HepG2 (cell line): ENCODE data around the gene TLCD3B. TPM values are rescaled to one million over a fixed set of nuclear protein-coding genes. Genes with fewer than 3 reads are reported as not detected.

ENCODE experiments used
- ATAC-seq: fragments of 200-7000 bp; cut with Tn5 transposase; 3 replicates; pipeline ENCODE4 v1.9.1; 2020; ENCODE audit warnings: mild to moderate bottlenecking, moderate library complexity
- BruUV-seq: library from RNA; stranded (reverse); fragments of 400-500 nt; replicated peaks from 2 replicates; lab custom pipeline; 2021; lab: Mats Ljungman, UMichigan
- CTCF ChIA-PET: fragments of 300-600 bp; formaldehyde crosslinking; extraction: SDS; loops from one replicate; lab custom pipeline; 2021; ENCODE audit warnings: low total read pairs, inconsistent platforms, low intra/inter-chr PET ratio; lab: Yijun Ruan, JAX
- POLR2A ChIA-PET: fragments of 350-600 bp; sonication (Branson Sonifier 250); formaldehyde crosslinking; loops from one replicate; lab custom pipeline; 2020; ENCODE audit warnings: antibody characterized with exemption, inconsistent platforms; lab: Yijun Ruan, JAX
- DNase-seq: peaks from one replicate; pipeline ENCODE4 v3.0.0-alpha.2; 2015; ENCODE audit warnings: low spot score
- FAIRE-seq: peaks from 3 replicates; lab custom pipeline; 2011; peaks lifted over from hg19 to GRCh38; lab: Jason Lieb, UNC
- H2AFZ ChIP-seq: one replicate; pipeline ENCODE4 v1.6.1; 2011; ENCODE audit warnings: low read length, inconsistent platforms
- H3K27ac ChIP-seq: fragments of 300-600 bp; 3 replicates; pipeline ENCODE4 v1.8.0; 2011; ENCODE audit warnings: mixed run types, mild to moderate bottlenecking, mixed read lengths, low read length, inconsistent platforms; ENCODE audit not compliant: insufficient read depth; ENCODE audit errors: extremely low read length
- H3K27me3 ChIP-seq, 2 experiments: fragments of 200-600 bp in 1 of 2; 2 replicates in 1 of 2; 3 replicates in 1 of 2; pipeline versions ENCODE4 v1.6.0 to v1.8.0; 2011; ENCODE audit warnings: low read length in 2 of 2, mild to moderate bottlenecking in 2 of 2, moderate library complexity in 2 of 2, inconsistent platforms in 1 of 2; ENCODE audit not compliant: insufficient read depth in 2 of 2, control insufficient read depth in 1 of 2
- H3K36me3 ChIP-seq, 2 experiments: fragments of 200-600 bp in 1 of 2; replicated peaks in 1 of 2; 2 replicates in 1 of 2; 3 replicates in 1 of 2; pipeline versions ENCODE4 v1.5.1 to v1.8.0; 2011; ENCODE audit warnings: low read length in 2 of 2, inconsistent platforms in 1 of 2; ENCODE audit not compliant: insufficient read depth in 2 of 2, control insufficient read depth in 1 of 2
- H3K4me1 ChIP-seq: 2 replicates; pipeline ENCODE4 v1.5.1; 2012; ENCODE audit warnings: low read length, inconsistent platforms; ENCODE audit not compliant: insufficient read depth
- H3K4me2 ChIP-seq: 2 replicates; pipeline ENCODE4 v1.6.0; 2011; ENCODE audit warnings: low read depth, low read length, inconsistent platforms
- H3K4me3 ChIP-seq, 3 experiments: fragments of 200-600 bp in 1 of 3; sonication (generic), shearing (Covaris generic) in 1 of 3; replicated peaks in 1 of 3; 2 replicates each; pipeline ENCODE4 v1.5.1; 2011 to 2016; ENCODE audit warnings: low read length in 3 of 3, inconsistent platforms in 2 of 3, low read depth in 2 of 3, mild to moderate bottlenecking in 2 of 3, control low read depth in 1 of 3, mixed read lengths in 1 of 3; ENCODE audit not compliant: insufficient read depth in 1 of 3
- H3K79me2 ChIP-seq: one replicate; pipeline ENCODE4 v1.6.1; 2011; ENCODE audit warnings: low read length, inconsistent platforms; ENCODE audit not compliant: insufficient read depth
- H3K9ac ChIP-seq: 2 replicates; pipeline ENCODE4 v1.6.0; 2011; ENCODE audit warnings: mild to moderate bottlenecking, low read depth, low read length, inconsistent platforms; ENCODE audit not compliant: insufficient read depth
- H3K9me3 ChIP-seq: 2 replicates; pipeline ENCODE4 v1.5.1; 2012; ENCODE audit warnings: mild to moderate bottlenecking, low read length
- H4K20me1 ChIP-seq: 2 replicates; pipeline ENCODE4 v1.6.0; 2011; ENCODE audit warnings: inconsistent platforms, mild to moderate bottlenecking, low read length, moderate library complexity; ENCODE audit not compliant: insufficient read depth
- ARID2 ChIP-seq: sonication (generic); formaldehyde crosslinking; IDR thresholded peaks from 2 replicates; pipeline ENCODE4 v1.8.1; 2022; ENCODE audit warnings: mild to moderate bottlenecking, missing genetic modification reagents, borderline replicate concordance
- HOXA5 ChIP-seq: sonication (generic); formaldehyde crosslinking; IDR thresholded peaks from 2 replicates; pipeline ENCODE4 v1.4.0; 2020; ENCODE audit warnings: missing genetic modification reagents
- MXI1 ChIP-seq: IDR thresholded peaks from 3 replicates; pipeline ENCODE4 v1.6.1; 2012; ENCODE audit warnings: low read depth, low read length, inconsistent platforms, borderline replicate concordance
- SIX4 ChIP-seq: sonication (generic); formaldehyde crosslinking; IDR thresholded peaks from 2 replicates; pipeline ENCODE4 v1.4.0; 2020; ENCODE audit warnings: missing genetic modification reagents
- TCF12 ChIP-seq, 2 experiments: fragments of 450-650 bp in 1 of 2; sonication (generic) in 1 of 2; formaldehyde crosslinking in 1 of 2; IDR thresholded peaks; 2 replicates each; pipeline versions ENCODE4 v1.6.1 to v1.8.0; 2017 to 2022; ENCODE audit warnings: antibody characterized with exemption in 1 of 2, mild to moderate bottlenecking in 1 of 2, missing genetic modification reagents in 1 of 2, moderate library complexity in 1 of 2
- ZNF20 ChIP-seq: sonication (generic); formaldehyde crosslinking; IDR thresholded peaks from 2 replicates; pipeline ENCODE4 v1.4.0; 2020; ENCODE audit warnings: mild to moderate bottlenecking, moderate library complexity, missing genetic modification reagents
- ZNF263 ChIP-seq: sonication (generic); formaldehyde crosslinking; IDR thresholded peaks from 2 replicates; pipeline ENCODE4 v1.4.0; 2020; ENCODE audit warnings: missing genetic modification reagents
- ZNF350 ChIP-seq: sonication (generic); formaldehyde crosslinking; IDR thresholded peaks from 2 replicates; pipeline ENCODE4 v1.4.0; 2020; ENCODE audit warnings: mild to moderate bottlenecking, low read depth, missing genetic modification reagents, borderline replicate concordance
- ZNF660 ChIP-seq: sonication (generic); formaldehyde crosslinking; IDR thresholded peaks from 2 replicates; pipeline ENCODE4 v1.5.1; 2020; ENCODE audit warnings: mild to moderate bottlenecking, low read depth, missing genetic modification reagents, borderline replicate concordance
- ZNF776 ChIP-seq: sonication (generic); formaldehyde crosslinking; IDR thresholded peaks from 2 replicates; pipeline ENCODE4 v1.4.0; 2020; ENCODE audit warnings: mild to moderate bottlenecking, missing genetic modification reagents
- whole genome bisulfite sequencing: methylation state at CpG from one replicate; pipeline ENCODE4 v1.1.6; 2017; ENCODE audit warnings: low lambda C conversion rate; 5-methylcytosine and 5-hydroxymethylcytosine counted together
- in situ Hi-C: cut with HindIII; loops from 2 replicates; pipeline ENCODE4 v1.10.0; 2017; ENCODE audit warnings: low pct_unique_long_range_greater_than_20kb; ENCODE audit not compliant: extremely low pct_ligation_motif_present
- intact Hi-C: fragments of 100-400 bp; cut with micrococcal nuclease; formaldehyde crosslinking; loops from one replicate; pipeline ENCODE4 v1.10.0; 2022; ENCODE audit not compliant: unreplicated experiment
- polyA plus RNA-seq, 8 experiments: library from polyadenylated mRNA; depleted of rRNA in 3 of 8; stranded (reverse) in 7 of 8; unstranded in 1 of 8; fragments of >200 nt; fragmentation: Illumina TruSeq in 4 of 8; extraction: Trizol in 4 of 8; gene quantifications; 2 replicates each; pipeline versions ENCODE4 v1.2.1 to v1.2.3, GENCODE V29; 2011 to 2016; ENCODE audit warnings: low read depth in 4 of 8, missing spikeins in 1 of 8, mixed read lengths in 1 of 8; ENCODE audit not compliant: insufficient read depth in 1 of 8
- total RNA-seq, 5 experiments: library from RNA; depleted of rRNA; stranded (reverse); fragments of >200 nt; fragmentation: Illumina TruSeq; extraction: Trizol; gene quantifications; 2 replicates each; pipeline ENCODE4 v1.2.3, GENCODE V29; 2016; ENCODE audit warnings: low read depth in 1 of 5
- TF ChIP-seq, protein P1 (sequence below): sonication (generic); formaldehyde crosslinking; IDR thresholded peaks from 2 replicates; pipeline ENCODE4 v1.4.0; 2020; ENCODE audit warnings: missing genetic modification reagents, mild to moderate bottlenecking, borderline replicate concordance
- TF ChIP-seq, protein P2 (sequence below): sonication (generic); formaldehyde crosslinking; IDR thresholded peaks from 2 replicates; pipeline ENCODE4 v1.4.0; 2020; ENCODE audit warnings: missing genetic modification reagents, borderline replicate concordance

Gene TLCD3B
- total and polyA plus RNA-seq, 2 of the 13 experiments (the other 11 are each of a cell fraction or from before 2014, with no cell fraction given) = not detected

GRCh38 chr16:30060836-30061554 is 29.9 kb upstream of the TLCD3B start:
- H3K4me3 ChIP-seq = no peak overlapping the region
- no peak overlapping the region for H2AFZ ChIP-seq
- H3K79me2 ChIP-seq = peaks cover 23% of the 10 kb centered on the region
- ChIA-PET POLR2A (no interaction called here), CTCF (no interaction called here)
- FAIRE-seq = no peak
- no peaks in the 10 kb centered on the region; a peak in 1 of 5 replicates for H3K27me3 ChIP-seq
- H3K4me2 ChIP-seq = no peak overlapping the region
- in situ Hi-C loops = no loop called here
- H4K20me1 ChIP-seq = peaks cover 4% of the 10 kb centered on the region; the same call in 1 of the 2 replicates
- WGBS = 93% methylated on average over 2 of the region's 2 CpGs
- intact Hi-C loops = no loop called here
- no peak for TF ChIP-seq ZNF660 (CRISPR knock-in tag)
- TF ChIP-seq MXI1 = 0 out of 3 replicates have a peak, but pooled peaks have one; percentile 13
- H3K9ac ChIP-seq = no peak overlapping the region
- no peaks in the 10 kb centered on the region for H3K9me3 ChIP-seq
- H3K36me3 ChIP-seq = peaks cover under 1% of the 10 kb centered on the region in 2 experiments; a peak in 1 of 5 replicates
- no peak for DNase-seq
- no peak for ATAC-seq
- H3K27ac ChIP-seq = peak overlapping the region; percentile 12
- no TSS peak for BruUV-seq
- peaks cover 11% of the 10 kb centered on the region for H3K4me1 ChIP-seq

- peaks cover 19% of the 10 kb centered on the region for H3K79me2 ChIP-seq
- H3K27me3 ChIP-seq = no peaks in the 10 kb centered on the region; a peak in 1 of 5 replicates
- BruUV-seq = no TSS peak
- no peak overlapping the region for H3K4me2 ChIP-seq
- H3K27ac ChIP-seq = no peak overlapping the region
- peaks cover 14% of the 10 kb centered on the region for H3K4me1 ChIP-seq
- in situ Hi-C loops (no loop called here), intact Hi-C loops (no loop called here)
- no peak overlapping the region for H3K9ac ChIP-seq
- POLR2A ChIA-PET = no interaction called here
- ATAC-seq = no peak
- FAIRE-seq = no peak
- DNase-seq = no peak
- H3K4me3 ChIP-seq = no peak overlapping the region
- 92% methylated on average over 4 of the region's 4 CpGs for WGBS
- no peaks in the 10 kb centered on the region for H3K36me3 ChIP-seq
- CTCF ChIA-PET = no interaction called here
- no peak overlapping the region for H2AFZ ChIP-seq
- H4K20me1 ChIP-seq = no peaks in the 10 kb centered on the region
- no peaks in the 10 kb centered on the region for H3K9me3 ChIP-seq
- TF ChIP-seq ZNF20 (CRISPR knock-in tag) (no peak), TCF12 (IDR thresholded peaks at IDR 0.05) (no peak), TCF12 (CRISPR knock-in tag; IDR thresholded peaks at IDR 0.05) (no peak), HOXA5 (CRISPR knock-in tag) (no peak), ARID2 (no peak), SIX4 (CRISPR knock-in tag) (no peak), ZNF263 (CRISPR knock-in tag) (no peak), ZNF350 (CRISPR knock-in tag) (no peak), ZNF776 (no peak)
- TF ChIP-seq, protein P1, sequence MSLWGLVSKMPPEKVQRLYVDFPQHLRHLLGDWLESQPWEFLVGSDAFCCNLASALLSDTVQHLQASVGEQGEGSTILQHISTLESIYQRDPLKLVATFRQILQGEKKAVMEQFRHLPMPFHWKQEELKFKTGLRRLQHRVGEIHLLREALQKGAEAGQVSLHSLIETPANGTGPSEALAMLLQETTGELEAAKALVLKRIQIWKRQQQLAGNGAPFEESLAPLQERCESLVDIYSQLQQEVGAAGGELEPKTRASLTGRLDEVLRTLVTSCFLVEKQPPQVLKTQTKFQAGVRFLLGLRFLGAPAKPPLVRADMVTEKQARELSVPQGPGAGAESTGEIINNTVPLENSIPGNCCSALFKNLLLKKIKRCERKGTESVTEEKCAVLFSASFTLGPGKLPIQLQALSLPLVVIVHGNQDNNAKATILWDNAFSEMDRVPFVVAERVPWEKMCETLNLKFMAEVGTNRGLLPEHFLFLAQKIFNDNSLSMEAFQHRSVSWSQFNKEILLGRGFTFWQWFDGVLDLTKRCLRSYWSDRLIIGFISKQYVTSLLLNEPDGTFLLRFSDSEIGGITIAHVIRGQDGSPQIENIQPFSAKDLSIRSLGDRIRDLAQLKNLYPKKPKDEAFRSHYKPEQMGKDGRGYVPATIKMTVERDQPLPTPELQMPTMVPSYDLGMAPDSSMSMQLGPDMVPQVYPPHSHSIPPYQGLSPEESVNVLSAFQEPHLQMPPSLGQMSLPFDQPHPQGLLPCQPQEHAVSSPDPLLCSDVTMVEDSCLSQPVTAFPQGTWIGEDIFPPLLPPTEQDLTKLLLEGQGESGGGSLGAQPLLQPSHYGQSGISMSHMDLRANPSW (CRISPR knock-in tag) = no peak
- TF ChIP-seq, protein P2, sequence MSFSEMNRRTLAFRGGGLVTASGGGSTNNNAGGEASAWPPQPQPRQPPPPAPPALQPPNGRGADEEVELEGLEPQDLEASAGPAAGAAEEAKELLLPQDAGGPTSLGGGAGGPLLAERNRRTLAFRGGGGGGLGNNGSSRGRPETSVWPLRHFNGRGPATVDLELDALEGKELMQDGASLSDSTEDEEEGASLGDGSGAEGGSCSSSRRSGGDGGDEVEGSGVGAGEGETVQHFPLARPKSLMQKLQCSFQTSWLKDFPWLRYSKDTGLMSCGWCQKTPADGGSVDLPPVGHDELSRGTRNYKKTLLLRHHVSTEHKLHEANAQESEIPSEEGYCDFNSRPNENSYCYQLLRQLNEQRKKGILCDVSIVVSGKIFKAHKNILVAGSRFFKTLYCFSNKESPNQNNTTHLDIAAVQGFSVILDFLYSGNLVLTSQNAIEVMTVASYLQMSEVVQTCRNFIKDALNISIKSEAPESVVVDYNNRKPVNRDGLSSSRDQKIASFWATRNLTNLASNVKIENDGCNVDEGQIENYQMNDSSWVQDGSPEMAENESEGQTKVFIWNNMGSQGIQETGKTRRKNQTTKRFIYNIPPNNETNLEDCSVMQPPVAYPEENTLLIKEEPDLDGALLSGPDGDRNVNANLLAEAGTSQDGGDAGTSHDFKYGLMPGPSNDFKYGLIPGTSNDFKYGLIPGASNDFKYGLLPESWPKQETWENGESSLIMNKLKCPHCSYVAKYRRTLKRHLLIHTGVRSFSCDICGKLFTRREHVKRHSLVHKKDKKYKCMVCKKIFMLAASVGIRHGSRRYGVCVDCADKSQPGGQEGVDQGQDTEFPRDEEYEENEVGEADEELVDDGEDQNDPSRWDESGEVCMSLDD (CRISPR knock-in tag) = no peak
These were observed 29.3 kb upstream of the TLCD3B start for GRCh38 chr16:30060346-30060745.
